Breast epithelium (tissue), 3 donors: ENCODE results near the gene NMU.

Source experiments
- POLR2A ChIP-seq: fragments of 450-650 bp; IDR thresholded peaks from one replicate; pipeline ENCODE4 v1.6.1; 2016; ENCODE audit warnings: antibody characterized with exemption, mild to moderate bottlenecking, moderate library complexity
- POLR2AphosphoS5 ChIP-seq, 3 donors: sonication (generic); formaldehyde crosslinking; IDR thresholded peaks; one replicate each; pipeline ENCODE4 v1.6.1; 2017; ENCODE audit warnings: antibody characterized with exemption in 3 of 3

- TF ChIP-seq POLR2A (no peak), POLR2AphosphoS5 (IDR thresholded peaks at IDR 0.05) (no peak)
Measured at GRCh38 chr4:55571806-55572205, 64.3 kb downstream of the NMU start.
